GM23338 (cell line): Measurements from ENCODE around the gene PINK1.

Experiments used
- CREB1 ChIP-seq: fragments of 250-450 bp; sonication (Bioruptor Pico); IDR thresholded peaks from 2 replicates; pipeline ENCODE4 v1.5.0; 2020; ENCODE audit warnings: low read depth, mild to moderate bottlenecking, moderate library complexity
- ETS1 ChIP-seq: IDR thresholded peaks from 2 replicates; pipeline ENCODE4 v1.6.1; 2016; ENCODE audit warnings: antibody characterized with exemption
- EZH2 ChIP-seq: fragments of 200-600 bp; sonication (generic); IDR thresholded peaks from one replicate; pipeline ENCODE4 v1.8.0; 2017; ENCODE audit warnings: antibody characterized with exemption, mild to moderate bottlenecking, low read depth; ENCODE audit not compliant: unreplicated experiment
- EZH2phosphoT487 ChIP-seq: fragments of 200-600 bp; sonication (generic); IDR thresholded peaks from one replicate; pipeline ENCODE4 v1.8.1; 2018; ENCODE audit warnings: antibody characterized with exemption; ENCODE audit not compliant: unreplicated experiment
- JUNB ChIP-seq: IDR thresholded peaks from one replicate; pipeline ENCODE4 v1.6.1; 2016; ENCODE audit warnings: antibody characterized with exemption; ENCODE audit not compliant: unreplicated experiment
- POLR2AphosphoS5 ChIP-seq: IDR thresholded peaks from 2 replicates; pipeline ENCODE4 v1.6.1; 2016; ENCODE audit warnings: antibody characterized with exemption, low read depth
- ZNF114 ChIP-seq: fragments of 250-450 bp; sonication (Bioruptor Pico); IDR thresholded peaks from 2 replicates; pipeline ENCODE4 v1.5.0; 2020; ENCODE audit warnings: mild to moderate bottlenecking, moderate library complexity
- ZNF331 ChIP-seq: fragments of 250-450 bp; sonication (Bioruptor Pico); IDR thresholded peaks from 2 replicates; pipeline ENCODE4 v1.5.0; 2020; ENCODE audit warnings: low read depth, mild to moderate bottlenecking, moderate library complexity
- TF ChIP-seq, protein P1 (sequence below), 2 experiments: fragments of 200-600 bp in 1 of 2; sonication (generic) in 1 of 2; conservative IDR thresholded peaks; 2 replicates each; pipeline versions ENCODE4 v1.5.1 to v1.6.1; 2016 to 2017; ENCODE audit warnings: antibody characterized with exemption in 2 of 2, low read depth in 2 of 2, mild to moderate bottlenecking in 2 of 2, moderate library complexity in 1 of 2
- TF ChIP-seq, protein P2 (sequence below): fragments of 250-450 bp; sonication (Bioruptor Pico); IDR thresholded peaks from 2 replicates; pipeline ENCODE4 v1.5.0; 2020; ENCODE audit warnings: mild to moderate bottlenecking, moderate library complexity

GRCh38 chr1:20590306-20590777, 42.9 kb upstream of the PINK1 start:
- TF ChIP-seq, protein P1, sequence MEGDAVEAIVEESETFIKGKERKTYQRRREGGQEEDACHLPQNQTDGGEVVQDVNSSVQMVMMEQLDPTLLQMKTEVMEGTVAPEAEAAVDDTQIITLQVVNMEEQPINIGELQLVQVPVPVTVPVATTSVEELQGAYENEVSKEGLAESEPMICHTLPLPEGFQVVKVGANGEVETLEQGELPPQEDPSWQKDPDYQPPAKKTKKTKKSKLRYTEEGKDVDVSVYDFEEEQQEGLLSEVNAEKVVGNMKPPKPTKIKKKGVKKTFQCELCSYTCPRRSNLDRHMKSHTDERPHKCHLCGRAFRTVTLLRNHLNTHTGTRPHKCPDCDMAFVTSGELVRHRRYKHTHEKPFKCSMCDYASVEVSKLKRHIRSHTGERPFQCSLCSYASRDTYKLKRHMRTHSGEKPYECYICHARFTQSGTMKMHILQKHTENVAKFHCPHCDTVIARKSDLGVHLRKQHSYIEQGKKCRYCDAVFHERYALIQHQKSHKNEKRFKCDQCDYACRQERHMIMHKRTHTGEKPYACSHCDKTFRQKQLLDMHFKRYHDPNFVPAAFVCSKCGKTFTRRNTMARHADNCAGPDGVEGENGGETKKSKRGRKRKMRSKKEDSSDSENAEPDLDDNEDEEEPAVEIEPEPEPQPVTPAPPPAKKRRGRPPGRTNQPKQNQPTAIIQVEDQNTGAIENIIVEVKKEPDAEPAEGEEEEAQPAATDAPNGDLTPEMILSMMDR (conservative IDR thresholded peaks at IDR 0.05; ENCODE audit: low read depth in 2 of 2), result no peak
- TF ChIP-seq EZH2, result no peak
- TF ChIP-seq POLR2AphosphoS5, result no peak
- no peak for TF ChIP-seq JUNB
- TF ChIP-seq EZH2phosphoT487, result no peak
- TF ChIP-seq, protein P2, sequence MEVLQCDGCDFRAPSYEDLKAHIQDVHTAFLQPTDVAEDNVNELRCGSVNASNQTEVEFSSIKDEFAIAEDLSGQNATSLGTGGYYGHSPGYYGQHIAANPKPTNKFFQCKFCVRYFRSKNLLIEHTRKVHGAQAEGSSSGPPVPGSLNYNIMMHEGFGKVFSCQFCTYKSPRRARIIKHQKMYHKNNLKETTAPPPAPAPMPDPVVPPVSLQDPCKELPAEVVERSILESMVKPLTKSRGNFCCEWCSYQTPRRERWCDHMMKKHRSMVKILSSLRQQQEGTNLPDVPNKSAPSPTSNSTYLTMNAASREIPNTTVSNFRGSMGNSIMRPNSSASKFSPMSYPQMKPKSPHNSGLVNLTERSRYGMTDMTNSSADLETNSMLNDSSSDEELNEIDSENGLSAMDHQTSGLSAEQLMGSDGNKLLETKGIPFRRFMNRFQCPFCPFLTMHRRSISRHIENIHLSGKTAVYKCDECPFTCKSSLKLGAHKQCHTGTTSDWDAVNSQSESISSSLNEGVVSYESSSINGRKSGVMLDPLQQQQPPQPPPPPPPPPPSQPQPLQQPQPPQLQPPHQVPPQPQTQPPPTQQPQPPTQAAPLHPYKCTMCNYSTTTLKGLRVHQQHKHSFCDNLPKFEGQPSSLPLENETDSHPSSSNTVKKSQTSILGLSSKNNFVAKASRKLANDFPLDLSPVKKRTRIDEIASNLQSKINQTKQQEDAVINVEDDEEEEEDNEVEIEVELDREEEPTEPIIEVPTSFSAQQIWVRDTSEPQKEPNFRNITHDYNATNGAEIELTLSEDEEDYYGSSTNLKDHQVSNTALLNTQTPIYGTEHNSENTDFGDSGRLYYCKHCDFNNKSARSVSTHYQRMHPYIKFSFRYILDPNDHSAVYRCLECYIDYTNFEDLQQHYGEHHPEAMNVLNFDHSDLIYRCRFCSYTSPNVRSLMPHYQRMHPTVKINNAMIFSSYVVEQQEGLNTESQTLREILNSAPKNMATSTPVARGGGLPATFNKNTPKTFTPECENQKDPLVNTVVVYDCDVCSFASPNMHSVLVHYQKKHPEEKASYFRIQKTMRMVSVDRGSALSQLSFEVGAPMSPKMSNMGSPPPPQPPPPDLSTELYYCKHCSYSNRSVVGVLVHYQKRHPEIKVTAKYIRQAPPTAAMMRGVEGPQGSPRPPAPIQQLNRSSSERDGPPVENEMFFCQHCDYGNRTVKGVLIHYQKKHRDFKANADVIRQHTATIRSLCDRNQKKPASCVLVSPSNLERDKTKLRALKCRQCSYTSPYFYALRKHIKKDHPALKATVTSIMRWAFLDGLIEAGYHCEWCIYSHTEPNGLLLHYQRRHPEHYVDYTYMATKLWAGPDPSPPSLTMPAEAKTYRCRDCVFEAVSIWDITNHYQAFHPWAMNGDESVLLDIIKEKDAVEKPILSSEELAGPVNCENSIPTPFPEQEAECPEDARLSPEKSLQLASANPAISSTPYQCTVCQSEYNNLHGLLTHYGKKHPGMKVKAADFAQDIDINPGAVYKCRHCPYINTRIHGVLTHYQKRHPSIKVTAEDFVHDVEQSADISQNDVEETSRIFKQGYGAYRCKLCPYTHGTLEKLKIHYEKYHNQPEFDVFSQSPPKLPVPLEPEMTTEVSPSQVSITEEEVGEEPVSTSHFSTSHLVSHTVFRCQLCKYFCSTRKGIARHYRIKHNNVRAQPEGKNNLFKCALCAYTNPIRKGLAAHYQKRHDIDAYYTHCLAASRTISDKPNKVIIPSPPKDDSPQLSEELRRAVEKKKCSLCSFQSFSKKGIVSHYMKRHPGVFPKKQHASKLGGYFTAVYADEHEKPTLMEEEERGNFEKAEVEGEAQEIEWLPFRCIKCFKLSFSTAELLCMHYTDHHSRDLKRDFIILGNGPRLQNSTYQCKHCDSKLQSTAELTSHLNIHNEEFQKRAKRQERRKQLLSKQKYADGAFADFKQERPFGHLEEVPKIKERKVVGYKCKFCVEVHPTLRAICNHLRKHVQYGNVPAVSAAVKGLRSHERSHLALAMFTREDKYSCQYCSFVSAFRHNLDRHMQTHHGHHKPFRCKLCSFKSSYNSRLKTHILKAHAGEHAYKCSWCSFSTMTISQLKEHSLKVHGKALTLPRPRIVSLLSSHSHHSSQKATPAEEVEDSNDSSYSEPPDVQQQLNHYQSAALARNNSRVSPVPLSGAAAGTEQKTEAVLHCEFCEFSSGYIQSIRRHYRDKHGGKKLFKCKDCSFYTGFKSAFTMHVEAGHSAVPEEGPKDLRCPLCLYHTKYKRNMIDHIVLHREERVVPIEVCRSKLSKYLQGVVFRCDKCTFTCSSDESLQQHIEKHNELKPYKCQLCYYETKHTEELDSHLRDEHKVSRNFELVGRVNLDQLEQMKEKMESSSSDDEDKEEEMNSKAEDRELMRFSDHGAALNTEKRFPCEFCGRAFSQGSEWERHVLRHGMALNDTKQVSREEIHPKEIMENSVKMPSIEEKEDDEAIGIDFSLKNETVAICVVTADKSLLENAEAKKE (CRISPR knock-in tag), result no peak
- no peak for TF ChIP-seq ETS1
- TF ChIP-seq CREB1 (CRISPR knock-in tag), result no peak
- no peak for TF ChIP-seq ZNF331 (CRISPR knock-in tag)
- no peak for TF ChIP-seq ZNF114 (CRISPR knock-in tag)
